ENCODE data around the gene LELP1.

The LELP1 gene

DNA sequence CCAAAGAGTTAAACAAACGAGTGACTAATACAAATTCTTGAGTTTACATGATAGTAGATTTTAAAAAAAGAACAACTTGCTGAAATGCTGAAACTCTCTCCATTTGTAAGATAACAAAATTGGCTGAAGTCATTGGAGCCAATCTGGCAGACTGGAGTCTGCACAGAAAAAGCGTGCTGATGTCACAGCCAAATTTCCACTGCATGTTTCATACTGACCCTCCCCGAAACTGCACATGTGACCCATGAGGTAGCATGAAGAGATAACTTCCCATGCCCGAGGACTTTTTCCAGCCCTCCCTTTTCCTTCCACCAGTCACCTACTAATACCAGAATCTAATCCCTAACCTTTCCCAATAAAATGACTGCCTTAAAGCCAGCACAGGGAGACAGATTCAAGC lies 1.2 kb upstream of the LELP1 start:
- no peaks in the 10 kb centered on the region for H4K20me1 ChIP-seq (ENCODE audit: insufficient read depth, low read length)
- H3K36me3 ChIP-seq (ENCODE audit: insufficient read depth, low read length) = no peaks in the 10 kb centered on the region
- ATAC-seq (ENCODE audit: insufficient read depth, low read depth) (no peak), DNase-seq (no peak)
- no peak overlapping the region for H3K27ac ChIP-seq (ENCODE audit: low read length)
- no peak overlapping the region for H2AFZ ChIP-seq (ENCODE audit: low read depth, low read length)
- no peak overlapping the region for H3K9ac ChIP-seq (ENCODE audit: low read depth, low read length)
- no peaks in the 10 kb centered on the region for H3K4me1 ChIP-seq (ENCODE audit: insufficient read depth, low read length)
- no peak overlapping the region for H3K4me2 ChIP-seq (ENCODE audit: insufficient read depth, low read length)
- H3K27me3 ChIP-seq (ENCODE audit: insufficient read depth, low read length, poor library complexity) = peaks cover 22% of the 10 kb centered on the region
- TF ChIP-seq EZH2 (IDR thresholded peaks at IDR 0.05; ENCODE audit: borderline replicate concordance, low read depth, low read length, severe bottlenecking) = no peak
- TF ChIP-seq, protein P1, sequence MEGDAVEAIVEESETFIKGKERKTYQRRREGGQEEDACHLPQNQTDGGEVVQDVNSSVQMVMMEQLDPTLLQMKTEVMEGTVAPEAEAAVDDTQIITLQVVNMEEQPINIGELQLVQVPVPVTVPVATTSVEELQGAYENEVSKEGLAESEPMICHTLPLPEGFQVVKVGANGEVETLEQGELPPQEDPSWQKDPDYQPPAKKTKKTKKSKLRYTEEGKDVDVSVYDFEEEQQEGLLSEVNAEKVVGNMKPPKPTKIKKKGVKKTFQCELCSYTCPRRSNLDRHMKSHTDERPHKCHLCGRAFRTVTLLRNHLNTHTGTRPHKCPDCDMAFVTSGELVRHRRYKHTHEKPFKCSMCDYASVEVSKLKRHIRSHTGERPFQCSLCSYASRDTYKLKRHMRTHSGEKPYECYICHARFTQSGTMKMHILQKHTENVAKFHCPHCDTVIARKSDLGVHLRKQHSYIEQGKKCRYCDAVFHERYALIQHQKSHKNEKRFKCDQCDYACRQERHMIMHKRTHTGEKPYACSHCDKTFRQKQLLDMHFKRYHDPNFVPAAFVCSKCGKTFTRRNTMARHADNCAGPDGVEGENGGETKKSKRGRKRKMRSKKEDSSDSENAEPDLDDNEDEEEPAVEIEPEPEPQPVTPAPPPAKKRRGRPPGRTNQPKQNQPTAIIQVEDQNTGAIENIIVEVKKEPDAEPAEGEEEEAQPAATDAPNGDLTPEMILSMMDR (IDR thresholded peaks at IDR 0.05; ENCODE audit: borderline replicate concordance, extremely low read depth, low read length, poor library complexity, severe bottlenecking) = no peak
- no peak overlapping the region for H3K4me3 ChIP-seq (ENCODE audit: low read depth in 1 of 2, low read length in 2 of 2)
- no peaks in the 10 kb centered on the region for H3K79me2 ChIP-seq (ENCODE audit: insufficient read depth, low read length)
- H3K9me3 ChIP-seq (ENCODE audit: insufficient read depth, low read length, severe bottlenecking) = no peaks in the 10 kb centered on the region

DNA sequence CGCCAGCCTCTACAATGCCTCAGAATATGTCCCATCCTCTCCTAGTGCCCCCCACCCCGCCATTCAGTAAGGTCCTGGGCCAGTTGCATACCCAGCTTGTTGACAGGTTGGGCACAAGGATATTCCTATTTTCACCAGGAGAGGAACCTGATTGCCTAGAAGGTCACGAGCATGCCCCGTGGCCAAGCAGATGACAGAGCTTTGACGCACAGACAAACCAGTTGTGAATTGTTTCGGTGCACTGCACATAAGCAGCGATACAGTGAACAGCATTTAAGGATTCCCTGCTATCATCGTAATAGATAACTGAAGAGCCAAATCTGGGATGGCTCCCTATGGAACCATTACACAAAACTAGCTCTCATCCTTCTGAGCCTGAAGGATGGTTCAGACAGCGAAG lies 3.4 kb downstream of the LELP1 start:
- Histone ChIP-seq H4K20me1 (ENCODE audit: insufficient read depth, low read length) (no peaks in the 10 kb centered on the region), H3K4me2 (ENCODE audit: insufficient read depth, low read length) (no peak overlapping the region), H3K27me3 (ENCODE audit: insufficient read depth, low read length, poor library complexity) (peaks cover 4% of the 10 kb centered on the region), H2AFZ (ENCODE audit: low read depth, low read length) (no peak overlapping the region), H3K9ac (ENCODE audit: low read depth, low read length) (no peak overlapping the region), H3K36me3 (ENCODE audit: insufficient read depth, low read length) (no peaks in the 10 kb centered on the region), H3K27ac (ENCODE audit: low read length) (no peak overlapping the region), H3K9me3 (ENCODE audit: insufficient read depth, low read length, severe bottlenecking) (no peaks in the 10 kb centered on the region), H3K4me3 (ENCODE audit: low read depth in 1 of 2, low read length in 2 of 2) (no peak overlapping the region), H3K79me2 (ENCODE audit: insufficient read depth, low read length) (no peaks in the 10 kb centered on the region), H3K4me1 (ENCODE audit: insufficient read depth, low read length) (no peaks in the 10 kb centered on the region)
- DNase-seq = no peak
- ATAC-seq (ENCODE audit: insufficient read depth, low read depth) = no peak
- TF ChIP-seq, protein P1 (IDR thresholded peaks at IDR 0.05; ENCODE audit: borderline replicate concordance, extremely low read depth, low read length, poor library complexity, severe bottlenecking) = no peak
- no peak for TF ChIP-seq EZH2 (IDR thresholded peaks at IDR 0.05; ENCODE audit: borderline replicate concordance, low read depth, low read length, severe bottlenecking)

DNA sequence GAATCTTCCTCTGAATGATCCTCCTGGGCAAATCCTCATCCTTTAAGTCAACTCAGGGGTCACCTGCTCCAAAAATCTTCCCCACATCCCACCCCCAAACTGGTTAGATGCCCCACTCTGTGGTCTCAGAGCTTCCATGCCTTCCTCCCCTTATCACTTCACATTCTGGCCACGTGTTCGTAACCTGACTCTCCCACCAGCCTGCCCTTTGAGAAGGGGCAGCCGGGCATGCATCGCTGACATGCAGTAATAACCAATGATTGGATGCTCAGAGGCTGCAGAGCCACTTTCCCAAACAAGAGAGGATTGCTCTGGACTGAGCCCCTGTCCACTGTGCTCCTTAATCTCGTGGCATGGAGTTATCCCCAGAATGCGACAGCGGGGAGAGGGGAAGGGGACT lies 7.0 kb downstream of the LELP1 start:
- Histone ChIP-seq H3K79me2 (ENCODE audit: insufficient read depth, low read length) (no peaks in the 10 kb centered on the region), H3K4me3 (ENCODE audit: low read depth in 1 of 2, low read length in 2 of 2) (no peak overlapping the region), H3K36me3 (ENCODE audit: insufficient read depth, low read length) (no peaks in the 10 kb centered on the region), H4K20me1 (ENCODE audit: insufficient read depth, low read length) (no peaks in the 10 kb centered on the region), H3K9ac (ENCODE audit: low read depth, low read length) (no peak overlapping the region), H3K27ac (ENCODE audit: low read length) (no peak overlapping the region), H3K4me2 (ENCODE audit: insufficient read depth, low read length) (no peak overlapping the region), H2AFZ (ENCODE audit: low read depth, low read length) (no peak overlapping the region), H3K9me3 (ENCODE audit: insufficient read depth, low read length, severe bottlenecking) (no peaks in the 10 kb centered on the region), H3K27me3 (ENCODE audit: insufficient read depth, low read length, poor library complexity) (peaks cover 5% of the 10 kb centered on the region), H3K4me1 (ENCODE audit: insufficient read depth, low read length) (no peaks in the 10 kb centered on the region)
- ATAC-seq (ENCODE audit: insufficient read depth, low read depth) (no peak), DNase-seq (no peak)
- TF ChIP-seq, protein P1 (IDR thresholded peaks at IDR 0.05; ENCODE audit: borderline replicate concordance, extremely low read depth, low read length, poor library complexity, severe bottlenecking) = no peak
- no peak for TF ChIP-seq EZH2 (IDR thresholded peaks at IDR 0.05; ENCODE audit: borderline replicate concordance, low read depth, low read length, severe bottlenecking)

DNA sequence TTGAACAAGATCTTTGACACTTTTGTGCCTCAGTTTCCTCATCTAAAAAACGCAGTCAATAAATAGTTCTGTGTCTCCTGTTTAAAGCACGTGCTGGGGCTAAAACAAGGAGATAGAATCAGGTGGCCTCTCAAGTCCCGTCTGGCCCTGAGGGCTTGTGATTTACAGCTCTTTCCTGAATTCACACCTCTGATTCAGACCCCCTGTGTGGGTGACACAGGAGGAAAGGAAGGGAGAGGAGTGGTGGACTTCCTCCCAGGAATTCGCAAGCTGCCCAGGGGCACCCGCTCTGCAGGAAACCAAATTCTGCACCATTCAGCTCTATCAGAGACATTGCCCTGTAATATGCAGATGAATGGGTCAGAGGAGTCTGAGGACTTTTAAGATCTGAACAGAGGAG lies 9.0 kb downstream of the LELP1 start:
- no peaks in the 10 kb centered on the region for H3K79me2 ChIP-seq (ENCODE audit: insufficient read depth, low read length)
- H3K4me1 ChIP-seq (ENCODE audit: insufficient read depth, low read length) = no peaks in the 10 kb centered on the region
- H3K9me3 ChIP-seq (ENCODE audit: insufficient read depth, low read length, severe bottlenecking) = no peaks in the 10 kb centered on the region
- DNase-seq (no peak), ATAC-seq (ENCODE audit: insufficient read depth, low read depth) (no peak)
- H3K4me3 ChIP-seq (ENCODE audit: low read depth in 1 of 2, low read length in 2 of 2) = no peak overlapping the region
- H2AFZ ChIP-seq (ENCODE audit: low read depth, low read length) = no peak overlapping the region
- TF ChIP-seq, protein P1 (IDR thresholded peaks at IDR 0.05; ENCODE audit: borderline replicate concordance, extremely low read depth, low read length, poor library complexity, severe bottlenecking) = no peak
- no peak for TF ChIP-seq EZH2 (IDR thresholded peaks at IDR 0.05; ENCODE audit: borderline replicate concordance, low read depth, low read length, severe bottlenecking)
- no peaks in the 10 kb centered on the region for H4K20me1 ChIP-seq (ENCODE audit: insufficient read depth, low read length)
- no peak overlapping the region for H3K27ac ChIP-seq (ENCODE audit: low read length)
- H3K36me3 ChIP-seq (ENCODE audit: insufficient read depth, low read length) = no peaks in the 10 kb centered on the region
- no peak overlapping the region for H3K4me2 ChIP-seq (ENCODE audit: insufficient read depth, low read length)
- H3K9ac ChIP-seq (ENCODE audit: low read depth, low read length) = no peak overlapping the region
- peaks cover 5% of the 10 kb centered on the region for H3K27me3 ChIP-seq (ENCODE audit: insufficient read depth, low read length, poor library complexity)
